ENCODE measurements around the gene MCF2L2.
"Not testable (repeated sequence)": the region's sequence is repeated elsewhere in the genome, so short reads cannot be mapped to it uniquely, and the experiment has no call there.

- TF ChIP-seq POLR2AphosphoS5, POLR2A (IDR thresholded peaks at IDR 0.05; ENCODE audit: low read depth, low read length): not testable (repeated sequence)
These were observed 47.3 kb upstream of the MCF2L2 start for GRCh38 chr3:183475764-183476162.
